Neural cell (in vitro differentiated cells): ENCODE results near the gene TGDS. TPM values are rescaled to one million over a fixed set of nuclear protein-coding genes. Genes with fewer than 3 reads are reported as not detected.

ENCODE experiments used
- H2AFZ ChIP-seq: fragments of 200-600, 300-800 bp; sonication (generic), shearing (Covaris generic); 2 replicates; pipeline ENCODE4 v1.6.0; 2014; ENCODE audit warnings: low read depth, mild to moderate bottlenecking, antibody characterized with exemption, low read length, moderate library complexity
- H3F3A ChIP-seq: fragments of 200-600 bp; shearing (Covaris generic); 2 replicates; pipeline ENCODE4 v1.6.1; 2016; ENCODE audit warnings: mild to moderate bottlenecking, moderate library complexity, mixed read lengths, antibody characterized with exemption, low read length; ENCODE audit not compliant: insufficient read depth, poor library complexity, severe bottlenecking
- H3K27ac ChIP-seq: fragments of 200-600, 300-800 bp; sonication (generic), shearing (Covaris generic); 2 replicates; pipeline ENCODE4 v1.5.1; 2014; ENCODE audit warnings: mild to moderate bottlenecking, low read length, moderate library complexity
- H3K27me3 ChIP-seq: fragments of 300-800, 200-600 bp; sonication (generic), shearing (Covaris generic); 2 replicates; pipeline ENCODE4 v1.6.0; 2014; ENCODE audit warnings: mild to moderate bottlenecking, low read depth, low read length, moderate library complexity; ENCODE audit not compliant: insufficient read depth
- H3K36me3 ChIP-seq: fragments of 300-800, 200-600 bp; sonication (generic), shearing (Covaris generic); 2 replicates; pipeline ENCODE4 v1.5.1; 2014; ENCODE audit warnings: mild to moderate bottlenecking, antibody characterized with exemption, low read length, moderate library complexity; ENCODE audit not compliant: insufficient read depth
- H3K4me2 ChIP-seq: fragments of 300-800, 200-600 bp; sonication (generic), shearing (Covaris generic); 2 replicates; pipeline ENCODE4 v1.6.0; 2014; ENCODE audit warnings: mild to moderate bottlenecking, low read length
- H3K4me3 ChIP-seq: fragments of 300-800, 200-600 bp; sonication (generic), shearing (Covaris generic); 2 replicates; pipeline ENCODE4 v1.5.1; 2014; ENCODE audit warnings: mild to moderate bottlenecking, low read length, moderate library complexity
- H3K79me2 ChIP-seq: fragments of 200-600 bp; shearing (Covaris generic); replicated peaks from 2 replicates; pipeline ENCODE4 v1.6.0; 2014; ENCODE audit warnings: mild to moderate bottlenecking, low read length, moderate library complexity; ENCODE audit not compliant: insufficient read depth
- H3K9ac ChIP-seq: fragments of 300-800, 200-600 bp; sonication (generic), shearing (Covaris generic); 2 replicates; pipeline ENCODE4 v1.6.1; 2016; ENCODE audit warnings: mild to moderate bottlenecking, low read length, mixed read lengths
- H3K9me2 ChIP-seq: fragments of 200-600 bp; shearing (Covaris generic); 2 replicates; pipeline ENCODE4 v1.6.1; 2016; ENCODE audit warnings: mild to moderate bottlenecking, low read length, mixed read lengths; ENCODE audit not compliant: insufficient read depth
- H3K9me3 ChIP-seq: fragments of 200-600, 300-800 bp; sonication (generic), shearing (Covaris generic); 2 replicates; pipeline ENCODE4 v1.6.1; 2016; ENCODE audit warnings: mild to moderate bottlenecking, mixed run types, low read length, moderate library complexity, mixed read lengths
- H4K20me1 ChIP-seq: fragments of 200-600 bp; shearing (Covaris generic); 2 replicates; pipeline ENCODE4 v1.6.1; 2016; ENCODE audit warnings: mild to moderate bottlenecking, mixed run types; ENCODE audit not compliant: insufficient read depth
- EP300 ChIP-seq: fragments of 450-650 bp; conservative IDR thresholded peaks from 2 replicates; pipeline ENCODE4 v1.6.1; 2014; ENCODE audit warnings: antibody characterized with exemption, mild to moderate bottlenecking, moderate library complexity; ENCODE audit not compliant: poor library complexity, severe bottlenecking
- EZH2 ChIP-seq: fragments of 200-600, 300-800 bp; shearing (Covaris generic), sonication (generic); IDR thresholded peaks from 2 replicates; pipeline ENCODE4 v1.6.1; 2014; ENCODE audit warnings: antibody characterized with exemption, low read length, borderline replicate concordance, mild to moderate bottlenecking; ENCODE audit not compliant: insufficient read depth, poor library complexity, severe bottlenecking
- MXI1 ChIP-seq: fragments of 450-650 bp; conservative IDR thresholded peaks from 2 replicates; pipeline ENCODE4 v1.6.1; 2014; ENCODE audit warnings: antibody characterized with exemption, mild to moderate bottlenecking; ENCODE audit not compliant: poor library complexity, severe bottlenecking
- POLR2AphosphoS5 ChIP-seq: IDR thresholded peaks from 2 replicates; pipeline ENCODE4 v1.6.1; 2012
- RAD21 ChIP-seq: fragments of 450-650 bp; conservative IDR thresholded peaks from 2 replicates; pipeline ENCODE4 v1.6.1; 2014; ENCODE audit warnings: antibody characterized with exemption, mild to moderate bottlenecking, moderate library complexity
- REST ChIP-seq: IDR thresholded peaks from 2 replicates; pipeline ENCODE4 v1.6.1; 2012; ENCODE audit warnings: borderline replicate concordance
- SMC3 ChIP-seq: fragments of 450-650 bp; conservative IDR thresholded peaks from 2 replicates; pipeline ENCODE4 v1.6.1; 2014; ENCODE audit warnings: antibody characterized with exemption, mild to moderate bottlenecking, moderate library complexity; ENCODE audit not compliant: poor library complexity
- TAF1 ChIP-seq: IDR thresholded peaks from 2 replicates; pipeline ENCODE4 v1.6.1; 2012; ENCODE audit warnings: low read depth
- polyA plus RNA-seq: library from polyadenylated mRNA; depleted of rRNA; stranded (reverse); fragments of >200 nt; gene quantifications from 2 replicates; pipeline ENCODE4 v1.2.3, GENCODE V29; 2014
- TF ChIP-seq, protein P1 (sequence below): fragments of 450-650 bp; IDR thresholded peaks from 2 replicates; pipeline ENCODE4 v1.5.1; 2014; ENCODE audit warnings: antibody characterized with exemption, mild to moderate bottlenecking, moderate library complexity; ENCODE audit not compliant: poor library complexity, severe bottlenecking

TGDS gene
- polyA plus RNA-seq, 1 donor from 2014 or later: 10.2 TPM

DNA sequence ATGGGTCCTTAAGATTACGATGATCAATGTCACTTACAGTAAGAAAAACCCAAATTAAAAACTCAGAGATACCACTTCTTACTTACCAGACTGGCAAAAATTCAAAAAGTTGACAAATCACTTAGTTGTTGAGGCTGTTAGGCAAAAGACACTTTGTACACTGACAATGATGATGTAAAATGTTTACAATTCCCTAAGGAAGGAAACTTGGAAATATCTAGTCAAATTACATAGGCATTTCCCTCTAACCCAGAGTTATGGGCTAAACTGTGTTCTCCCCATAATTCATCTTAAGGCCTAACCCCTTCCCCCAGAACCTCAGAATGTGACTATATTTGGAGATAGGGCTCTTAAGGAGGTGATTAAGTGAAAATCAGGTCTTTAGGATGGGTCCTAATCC, 12.0 kb downstream of the TGDS start:
- no peak overlapping the region for H3K9ac ChIP-seq
- H2AFZ ChIP-seq: no peak overlapping the region
- no peaks in the 10 kb centered on the region for H3F3A ChIP-seq
- H4K20me1 ChIP-seq: no peaks in the 10 kb centered on the region
- no peaks in the 10 kb centered on the region for H3K27me3 ChIP-seq
- no peaks in the 10 kb centered on the region for H3K9me2 ChIP-seq
- no peaks in the 10 kb centered on the region for H3K9me3 ChIP-seq
- H3K27ac ChIP-seq: no peak overlapping the region
- H3K4me2 ChIP-seq: no peak overlapping the region
- no peaks in the 10 kb centered on the region for H3K79me2 ChIP-seq
- TF ChIP-seq MXI1 (no peak), TAF1 (no peak), POLR2AphosphoS5 (no peak), SMC3 (no peak), RAD21 (no peak), EZH2 (no peak), REST (no peak), EP300 (no peak)
- TF ChIP-seq, protein P1, sequence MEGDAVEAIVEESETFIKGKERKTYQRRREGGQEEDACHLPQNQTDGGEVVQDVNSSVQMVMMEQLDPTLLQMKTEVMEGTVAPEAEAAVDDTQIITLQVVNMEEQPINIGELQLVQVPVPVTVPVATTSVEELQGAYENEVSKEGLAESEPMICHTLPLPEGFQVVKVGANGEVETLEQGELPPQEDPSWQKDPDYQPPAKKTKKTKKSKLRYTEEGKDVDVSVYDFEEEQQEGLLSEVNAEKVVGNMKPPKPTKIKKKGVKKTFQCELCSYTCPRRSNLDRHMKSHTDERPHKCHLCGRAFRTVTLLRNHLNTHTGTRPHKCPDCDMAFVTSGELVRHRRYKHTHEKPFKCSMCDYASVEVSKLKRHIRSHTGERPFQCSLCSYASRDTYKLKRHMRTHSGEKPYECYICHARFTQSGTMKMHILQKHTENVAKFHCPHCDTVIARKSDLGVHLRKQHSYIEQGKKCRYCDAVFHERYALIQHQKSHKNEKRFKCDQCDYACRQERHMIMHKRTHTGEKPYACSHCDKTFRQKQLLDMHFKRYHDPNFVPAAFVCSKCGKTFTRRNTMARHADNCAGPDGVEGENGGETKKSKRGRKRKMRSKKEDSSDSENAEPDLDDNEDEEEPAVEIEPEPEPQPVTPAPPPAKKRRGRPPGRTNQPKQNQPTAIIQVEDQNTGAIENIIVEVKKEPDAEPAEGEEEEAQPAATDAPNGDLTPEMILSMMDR: no peak
- H3K4me3 ChIP-seq: no peak overlapping the region
- H3K36me3 ChIP-seq: no peaks in the 10 kb centered on the region

GRCh38 chr13:94579063-94579462, 16.9 kb downstream of the TGDS start:
- H4K20me1 ChIP-seq: no peaks in the 10 kb centered on the region
- H3K9me2 ChIP-seq: no peaks in the 10 kb centered on the region
- H3K27me3 ChIP-seq: no peaks in the 10 kb centered on the region
- H3K27ac ChIP-seq: no peak overlapping the region
- no peaks in the 10 kb centered on the region for H3K9me3 ChIP-seq
- TF ChIP-seq SMC3: no peak
- TF ChIP-seq POLR2AphosphoS5: no peak
- no peak for TF ChIP-seq RAD21
- TF ChIP-seq EZH2: no peak
- no peak for TF ChIP-seq REST
- TF ChIP-seq, protein P1: no peak
- TF ChIP-seq MXI1: no peak
- no peak for TF ChIP-seq TAF1
- no peak for TF ChIP-seq EP300
- no peaks in the 10 kb centered on the region for H3K79me2 ChIP-seq
- no peak overlapping the region for H3K9ac ChIP-seq
- H2AFZ ChIP-seq: no peak overlapping the region
- no peaks in the 10 kb centered on the region for H3F3A ChIP-seq
- H3K4me3 ChIP-seq: no peak overlapping the region
- peaks cover 7% of the 10 kb centered on the region for H3K36me3 ChIP-seq
- H3K4me2 ChIP-seq: no peak overlapping the region
